Vagina (tissue), 2 donors: ENCODE results near the gene SH2D3C. TPM values are rescaled to one million over a fixed set of nuclear protein-coding genes. Genes with fewer than 3 reads are reported as not detected.

Experiments used
- DNase-seq, 2 donors: peaks; one replicate each; pipeline ENCODE4 v3.0.0-alpha.2; 2017; ENCODE audit errors: extremely low spot score in 2 of 2
- H3K27ac ChIP-seq: fragments of 200-600 bp; sonication (generic); one replicate; pipeline ENCODE4 v1.5.1; 2019
- H3K27me3 ChIP-seq: fragments of 200-600 bp; sonication (generic); one replicate; pipeline ENCODE4 v1.5.1; 2019
- H3K36me3 ChIP-seq, 2 donors: fragments of 200-600 bp; sonication (generic); one replicate each; pipeline ENCODE4 v1.5.1; 2017 to 2019
- H3K4me1 ChIP-seq: fragments of 200-600 bp; sonication (generic); one replicate; pipeline ENCODE4 v1.5.1; 2019
- H3K4me3 ChIP-seq, 2 donors: fragments of 200-600 bp; sonication (generic); 1 replicate in 1 of 2; 2 replicates in 1 of 2; pipeline ENCODE4 v1.5.1; 2016 to 2019
- H3K9me3 ChIP-seq: fragments of 200-600 bp; sonication (generic); one replicate; pipeline ENCODE4 v1.5.1; 2019
- CTCF ChIP-seq, 3 experiments: fragments of 450-650 bp in 2 of 3; fragments of 200-600 bp in 1 of 3; sonication (generic) in 1 of 3; IDR thresholded peaks; one replicate each; pipeline ENCODE4 v1.5.1; 2017 to 2019; ENCODE audit warnings: antibody characterized with exemption in 3 of 3, mild to moderate bottlenecking in 2 of 3, moderate library complexity in 2 of 3
- POLR2A ChIP-seq, 2 donors: fragments of 450-650 bp; IDR thresholded peaks; one replicate each; pipeline ENCODE4 v1.6.1; 2017; ENCODE audit warnings: antibody characterized with exemption in 2 of 2, mild to moderate bottlenecking in 2 of 2, moderate library complexity in 2 of 2
- POLR2AphosphoS5 ChIP-seq, 2 donors: sonication (generic); formaldehyde crosslinking; IDR thresholded peaks; one replicate each; pipeline ENCODE4 v1.9.0; 2017; ENCODE audit warnings: antibody characterized with exemption in 2 of 2, mild to moderate bottlenecking in 2 of 2, low read depth in 1 of 2; ENCODE audit not compliant: insufficient read depth in 1 of 2
- intact Hi-C: fragments of 100-400 bp; cut with DNase I; formaldehyde crosslinking; loops from one replicate; pipeline ENCODE4 v1.15.1; 2023
- total RNA-seq: library from RNA; depleted of rRNA; stranded (reverse); fragments of >200 nt; gene quantifications from one replicate; pipeline ENCODE4 v1.2.3, GENCODE V29; 2016

SH2D3C gene
- total RNA-seq, 1 donor from 2014 or later: 19.6 TPM

- DNase-seq: no peak
- intact Hi-C loops: loop anchor here (2.0 to 10.0 kb wide), 3 partner anchors 49 to 231 kb away; no protein-coding TSS in a partner anchor
- H3K36me3 ChIP-seq: peaks cover 0 to 12% of the 10 kb centered on the region in 2 donors
Measured at GRCh38 chr9:127735530-127736185, 42.8 kb downstream of the SH2D3C start.

GRCh38 chr9:127734747-127735529 lies 43.5 kb downstream of the SH2D3C start, which contains the start of gene TOR2A:
Gene TOR2A, minus strand, starts transcription at chr9:127735294. Its CDS starts 24 bp downstream, at chr9:127735270.
- DNase-seq: peak in 1 of 2 donors; percentile 97
- Histone ChIP-seq H3K27me3 (no peaks in the 10 kb centered on the region), H3K27ac (peak within 1 kb of the TSS; percentile 93), H3K4me3 (peak within 1 kb of the TSS; percentile 66 to 79), H3K9me3 (no peaks in the 10 kb centered on the region), H3K36me3 (peaks cover 0 to 12% of the 10 kb centered on the region in 2 donors), H3K4me1 (peaks cover 23% of the 10 kb centered on the region)
- TF ChIP-seq CTCF (IDR thresholded peaks at IDR 0.05): peak; percentile 88 to 98 (median 98)
- TF ChIP-seq POLR2AphosphoS5 (IDR thresholded peaks at IDR 0.05; ENCODE audit: insufficient read depth in 1 of 2, low read depth in 1 of 2): peak; percentile 64 to 82
- TF ChIP-seq POLR2A (IDR thresholded peaks at IDR 0.05): peak in 1 of 2 donors; percentile 90
- intact Hi-C loops: loop anchor here (2.0 to 10.0 kb wide), 4 partner anchors 50 to 230 kb away; no protein-coding TSS in a partner anchor

More at GRCh38 chr9:127735530-127736185, 42.8 kb downstream of the SH2D3C start:
- Histone ChIP-seq H3K27me3 (no peaks in the 10 kb centered on the region), H3K4me1 (peaks cover 28% of the 10 kb centered on the region), H3K27ac (peak overlapping the region; percentile 93), H3K4me3 (no peak overlapping the region), H3K9me3 (no peaks in the 10 kb centered on the region)
- TF ChIP-seq CTCF (IDR thresholded peaks at IDR 0.05) (no peak), POLR2AphosphoS5 (IDR thresholded peaks at IDR 0.05; ENCODE audit: insufficient read depth in 1 of 2, low read depth in 1 of 2) (no peak), POLR2A (IDR thresholded peaks at IDR 0.05) (no peak)

- peaks cover 16% of the 10 kb centered on the region for H3K4me1 ChIP-seq
- H3K4me3 ChIP-seq: peak overlapping the region; percentile 66 to 79
- no peaks in the 10 kb centered on the region for H3K9me3 ChIP-seq
- peak overlapping the region; percentile 93 for H3K27ac ChIP-seq
- H3K36me3 ChIP-seq: peaks cover 0 to 12% of the 10 kb centered on the region in 2 donors
- TF ChIP-seq POLR2AphosphoS5 (IDR thresholded peaks at IDR 0.05; ENCODE audit: insufficient read depth in 1 of 2, low read depth in 1 of 2) (no peak), POLR2A (IDR thresholded peaks at IDR 0.05) (no peak), CTCF (IDR thresholded peaks at IDR 0.05) (no peak)
- intact Hi-C loops: loop anchor here (2.0 to 10.0 kb wide), 3 partner anchors 51 to 229 kb away; no protein-coding TSS in a partner anchor
- no peak for DNase-seq
- no peaks in the 10 kb centered on the region for H3K27me3 ChIP-seq
Measured at GRCh38 chr9:127734247-127734746, 44.2 kb downstream of the SH2D3C start.

- no peaks in the 10 kb centered on the region for H3K27me3 ChIP-seq
- H3K27ac ChIP-seq: no peak overlapping the region
- H3K9me3 ChIP-seq: no peaks in the 10 kb centered on the region
- DNase-seq: no peak
- intact Hi-C loops: loop anchor here (2.0 to 10.0 kb wide), 4 partner anchors 37 to 229 kb away; no protein-coding TSS in a partner anchor
- peaks cover 15% of the 10 kb centered on the region for H3K4me1 ChIP-seq
- no peak for TF ChIP-seq POLR2AphosphoS5 (IDR thresholded peaks at IDR 0.05; ENCODE audit: insufficient read depth in 1 of 2, low read depth in 1 of 2)
- TF ChIP-seq POLR2A (IDR thresholded peaks at IDR 0.05): no peak
- TF ChIP-seq CTCF (IDR thresholded peaks at IDR 0.05): no peak
- H3K36me3 ChIP-seq: peaks cover 0 to 12% of the 10 kb centered on the region in 2 donors
- H3K4me3 ChIP-seq: no peak overlapping the region
Measured at GRCh38 chr9:127733614-127734013, 44.9 kb downstream of the SH2D3C start.
